ENCODE data around the gene GCNT4. TPM values are rescaled to one million over a fixed set of nuclear protein-coding genes. Genes with fewer than 3 reads are reported as not detected.

Gene GCNT4
- total RNA-seq, 1 experiment from 2014 or later: 4.5 TPM

GRCh38 chr5:75072061-75072460 lies 19.7 kb upstream of the GCNT4 start:
- no peaks in the 10 kb centered on the region for H3K9me3 Mint-ChIP-seq (ENCODE audit: low read depth, unreplicated experiment)
- no peak for TF ChIP-seq CTCF (IDR thresholded peaks at IDR 0.05; ENCODE audit: unreplicated experiment)
- CTCF ChIA-PET: no interaction called here
- intact Hi-C loops (cut with micrococcal nuclease; ENCODE audit: unreplicated experiment): no loop called here
- no peaks in the 10 kb centered on the region for H3K27me3 Mint-ChIP-seq (ENCODE audit: unreplicated experiment)
- no peaks in the 10 kb centered on the region for H3K4me1 Mint-ChIP-seq (ENCODE audit: low read depth, unreplicated experiment)
- no TSS peak for BruUV-seq (replicated peaks)
- no peak overlapping the region for H3K4me3 Mint-ChIP-seq (ENCODE audit: low read depth, unreplicated experiment)
- H3K27ac Mint-ChIP-seq (ENCODE audit: unreplicated experiment): no peak overlapping the region
- DNase-seq: no peak
- no peaks in the 10 kb centered on the region for H3K36me3 Mint-ChIP-seq (ENCODE audit: insufficient read depth, unreplicated experiment)

DNA sequence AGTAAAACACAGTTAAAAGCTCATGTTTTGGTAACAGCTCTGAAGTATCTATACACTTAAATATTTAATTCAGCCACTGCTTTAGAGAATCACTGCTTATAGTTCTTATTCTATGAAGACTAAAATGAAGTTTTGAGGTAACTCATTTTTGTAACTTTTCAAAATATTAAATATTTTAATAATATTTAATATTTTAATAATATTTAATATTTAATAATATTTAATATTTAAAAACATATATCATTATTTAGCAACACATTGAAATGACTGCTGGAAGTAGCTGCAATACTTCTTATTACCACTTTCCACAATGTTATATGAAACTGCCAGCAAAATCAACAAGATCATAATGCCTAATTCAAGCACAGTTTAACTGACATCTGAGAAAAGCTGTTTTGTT lies 18.7 kb upstream of the GCNT4 start:
- Mint-ChIP-seq H3K27me3 (ENCODE audit: unreplicated experiment) (no peaks in the 10 kb centered on the region), H3K4me1 (ENCODE audit: low read depth, unreplicated experiment) (no peaks in the 10 kb centered on the region), H3K36me3 (ENCODE audit: insufficient read depth, unreplicated experiment) (no peaks in the 10 kb centered on the region), H3K4me3 (ENCODE audit: low read depth, unreplicated experiment) (no peak overlapping the region), H3K27ac (ENCODE audit: unreplicated experiment) (no peak overlapping the region), H3K9me3 (ENCODE audit: low read depth, unreplicated experiment) (no peaks in the 10 kb centered on the region)
- intact Hi-C loops (cut with micrococcal nuclease; ENCODE audit: unreplicated experiment): no loop called here
- CTCF ChIA-PET: interaction anchor here (0.6 to 0.9 kb wide), 2 partner anchors 12 to 1256 kb away, joined by 3 read pairs; no protein-coding TSS in a partner anchor
- TF ChIP-seq CTCF (IDR thresholded peaks at IDR 0.05; ENCODE audit: unreplicated experiment): no peak
- no TSS peak for BruUV-seq (replicated peaks)
- DNase-seq: no peak

GRCh38 chr5:75067434-75067833 lies 15.1 kb upstream of the GCNT4 start:
- CTCF ChIA-PET: no interaction called here
- Mint-ChIP-seq H3K27me3 (ENCODE audit: unreplicated experiment) (no peaks in the 10 kb centered on the region), H3K4me3 (ENCODE audit: low read depth, unreplicated experiment) (no peak overlapping the region), H3K4me1 (ENCODE audit: low read depth, unreplicated experiment) (no peaks in the 10 kb centered on the region), H3K9me3 (ENCODE audit: low read depth, unreplicated experiment) (no peaks in the 10 kb centered on the region), H3K36me3 (ENCODE audit: insufficient read depth, unreplicated experiment) (no peaks in the 10 kb centered on the region), H3K27ac (ENCODE audit: unreplicated experiment) (no peak overlapping the region)
- intact Hi-C loops (cut with micrococcal nuclease; ENCODE audit: unreplicated experiment): no loop called here
- no TSS peak for BruUV-seq (replicated peaks)
- TF ChIP-seq CTCF (IDR thresholded peaks at IDR 0.05; ENCODE audit: unreplicated experiment): no peak
- DNase-seq: no peak

DNA sequence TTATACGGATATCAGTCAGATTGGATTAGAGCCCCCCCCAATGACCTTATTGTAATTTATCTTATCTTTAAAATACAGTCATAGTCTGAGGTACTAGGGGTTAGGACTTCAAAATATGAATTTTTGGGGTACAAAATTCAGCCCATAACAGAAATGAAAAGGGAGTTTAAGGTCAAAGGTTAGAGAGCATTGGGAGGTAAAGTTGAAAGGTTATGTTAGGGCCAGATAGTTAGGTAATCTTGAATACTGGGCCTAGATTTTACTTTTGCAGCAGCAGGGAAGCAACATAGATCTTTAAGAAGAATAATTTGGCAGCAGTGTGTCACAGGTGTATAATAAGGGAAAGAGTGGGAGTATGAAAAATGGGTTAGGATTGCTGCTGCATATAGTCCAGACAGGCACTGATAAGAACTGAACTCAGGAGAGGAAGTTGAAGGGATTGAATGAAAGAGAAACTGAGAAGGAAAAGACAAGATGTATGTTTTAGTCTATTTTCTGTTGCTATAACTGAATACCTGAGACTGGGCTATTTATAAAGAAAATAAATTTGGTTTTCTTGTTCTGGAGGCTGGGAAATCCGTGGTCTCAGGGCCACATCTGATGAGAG lies 10.7 kb upstream of the GCNT4 start:
- BruUV-seq (replicated peaks): no TSS peak
- intact Hi-C loops (cut with micrococcal nuclease; ENCODE audit: unreplicated experiment): no loop called here
- no peaks in the 10 kb centered on the region for H3K4me1 Mint-ChIP-seq (ENCODE audit: low read depth, unreplicated experiment)
- no peaks in the 10 kb centered on the region for H3K27me3 Mint-ChIP-seq (ENCODE audit: unreplicated experiment)
- H3K27ac Mint-ChIP-seq (ENCODE audit: unreplicated experiment): no peak overlapping the region
- DNase-seq: no peak
- H3K36me3 Mint-ChIP-seq (ENCODE audit: insufficient read depth, unreplicated experiment): no peaks in the 10 kb centered on the region
- no peak for TF ChIP-seq CTCF (IDR thresholded peaks at IDR 0.05; ENCODE audit: unreplicated experiment)
- H3K9me3 Mint-ChIP-seq (ENCODE audit: low read depth, unreplicated experiment): no peaks in the 10 kb centered on the region
- CTCF ChIA-PET: no interaction called here
- no peak overlapping the region for H3K4me3 Mint-ChIP-seq (ENCODE audit: low read depth, unreplicated experiment)

Measured in Calu3 (cell line).